ENCODE results near the gene ACER2. TPM values are rescaled to one million over a fixed set of nuclear protein-coding genes. Genes with fewer than 3 reads are reported as not detected.

ACER2 gene
- total and polyA plus RNA-seq, 2 of the 8 experiments (the other 6 are each of a cell fraction or from before 2014, with no cell fraction given), result 7.4 to 8.8 TPM

- TF ChIP-seq CHD2 (IDR thresholded peaks at IDR 0.05; ENCODE audit: low read length) (no peak), JUN (IDR thresholded peaks at IDR 0.05; ENCODE audit: low read depth, low read length) (no peak)
- Histone ChIP-seq H3K14ac (ENCODE audit: insufficient read length) (no peak overlapping the region), H3K9me3 (ENCODE audit: insufficient read depth in 2 of 2, low read depth in 1 of 2, low read length in 1 of 2) (no peaks in the 10 kb centered on the region), H3K79me2 (ENCODE audit: control insufficient read depth in 1 of 2, insufficient read depth in 2 of 2, low read length in 2 of 2) (no peaks in the 10 kb centered on the region), H3K4me3 (ENCODE audit: extremely low read depth in 1 of 4, insufficient read depth in 2 of 4, low read depth in 3 of 4, low read length in 4 of 4) (no peak overlapping the region), H4K5ac (ENCODE audit: insufficient read length, low read depth, low read length) (no peak overlapping the region), H2BK20ac (ENCODE audit: low read length) (no peak overlapping the region), H2AFZ (ENCODE audit: low read length) (no peak overlapping the region), H4K91ac (replicated peaks; ENCODE audit: insufficient read length, low read length) (no peak overlapping the region), H3K27ac (ENCODE audit: low read depth, low read length) (no peak overlapping the region), H4K20me1 (replicated peaks in 1 of 2; ENCODE audit: control insufficient read depth in 1 of 2, insufficient read depth in 2 of 2, low read length in 2 of 2) (no peaks in the 10 kb centered on the region), H2AK5ac (ENCODE audit: low read depth, low read length) (no peak overlapping the region), H3K27me3 (replicated peaks in 1 of 4; ENCODE audit: control insufficient read depth in 3 of 4, extremely low read depth in 1 of 4, insufficient read depth in 3 of 4, low read length in 3 of 4) (no peaks in the 10 kb centered on the region), H2BK120ac (replicated peaks; ENCODE audit: low read depth, low read length) (no peak overlapping the region), H3K79me1 (ENCODE audit: low read depth, low read length) (no peaks in the 10 kb centered on the region), H3K18ac (ENCODE audit: extremely low read depth, low read length) (no peak overlapping the region), H4K8ac (ENCODE audit: extremely low read depth, insufficient read depth, low read length) (no peak overlapping the region), H3K9ac (replicated peaks in 1 of 4; ENCODE audit: extremely low read depth in 1 of 4, low read depth in 3 of 4, low read length in 3 of 4) (no peak overlapping the region), H2BK12ac (ENCODE audit: low read depth, low read length) (no peak overlapping the region), H2BK5ac (ENCODE audit: low read depth, low read length) (no peak overlapping the region), H3K23ac (ENCODE audit: insufficient read length) (no peak overlapping the region), H3K56ac (replicated peaks; ENCODE audit: insufficient read length, low read depth, low read length) (no peak overlapping the region), H3K23me2 (ENCODE audit: low read depth, low read length) (no peaks in the 10 kb centered on the region), H3K4ac (replicated peaks; ENCODE audit: insufficient read length, low read depth, low read length) (no peak overlapping the region), H3K4me1 (replicated peaks in 1 of 4; ENCODE audit: control insufficient read depth in 3 of 4, insufficient read depth in 4 of 4, low read length in 3 of 4) (no peaks in the 10 kb centered on the region), H2BK15ac (ENCODE audit: low read length) (no peak overlapping the region), H3K4me2 (ENCODE audit: insufficient read depth in 1 of 2, low read depth in 2 of 2, low read length in 2 of 2) (no peak overlapping the region), H3K36me3 (ENCODE audit: control insufficient read depth in 2 of 4, insufficient read depth in 4 of 4, low read length in 3 of 4) (no peaks in the 10 kb centered on the region)
- DNase-seq (ENCODE audit: low read depth in 1 of 2, low spot score in 2 of 2) (no peak), FAIRE-seq (no peak)
- ChIA-PET POLR2A (ENCODE audit: partially characterized antibody) (interaction anchor here (1.1 to 6.1 kb wide), 2 partner anchors 11 to 20 kb away, joined by 4 to 53 read pairs; partner anchors contain the start of genes ACER2 and RPS6), CTCF (ENCODE audit: partially characterized antibody) (no interaction called here)
- WGBS, 2 experiments (ENCODE audit: extremely low coverage in 1 of 2, insufficient coverage in 1 of 2, insufficient read length in 1 of 2, insufficient replicate concordance in 2 of 2, low coverage in 1 of 2, low lambda C conversion rate in 2 of 2, missing lambda C conversion rate in 1 of 2), result 82% methylated on average over 1 of the region's 1 CpG; no CpG with 5 or more reads in 1 of the 2 experiments
Measured at GRCh38 chr9:19397845-19398244, 11.0 kb upstream of the ACER2 start.

All from H1 (cell line).